NCI-H748 treated with DMSO at 0.1 percent for 48 hours (cell line): ENCODE data around the gene ST8SIA6.
A peak's percentile ranks its signal among the peaks of the same experiment; 100 is the strongest.
"Not testable (repeated sequence)": the region's sequence is repeated elsewhere in the genome, so short reads cannot be mapped to it uniquely, and the experiment has no call there.

Source experiments
- DNase-seq: peaks from one replicate; lab custom pipeline; 2025; lab: John Stamatoyannopoulos, UW

Gene ST8SIA6

GRCh38 chr10:17344206-17344605 lies 110.2 kb downstream of the ST8SIA6 start:
- no peak for DNase-seq

GRCh38 chr10:17343118-17343517 lies 111.3 kb downstream of the ST8SIA6 start:
- DNase-seq, result no peak

GRCh38 chr10:17340144-17340829 lies 114.1 kb downstream of the ST8SIA6 start:
- no peak for DNase-seq

- DNase-seq, result no peak
These were observed 119.3 kb downstream of the ST8SIA6 start for GRCh38 chr10:17335065-17335464.

- no peak for DNase-seq
These were observed 123.9 kb downstream of the ST8SIA6 start for GRCh38 chr10:17330501-17330900.

- DNase-seq, result no peak
These were observed 128.0 kb downstream of the ST8SIA6 start for GRCh38 chr10:17326377-17326776.

- not testable (repeated sequence) for DNase-seq
These were observed 132.4 kb downstream of the ST8SIA6 start for GRCh38 chr10:17321957-17322356.

GRCh38 chr10:17316488-17317170 lies 137.8 kb downstream of the ST8SIA6 start:
- no peak for DNase-seq

- DNase-seq, result no peak
These were observed 145.0 kb downstream of the ST8SIA6 start for GRCh38 chr10:17309435-17309834.

GRCh38 chr10:17307123-17307522 lies 147.3 kb downstream of the ST8SIA6 start:
- no peak for DNase-seq

- no peak for DNase-seq
These were observed 162.0 kb downstream of the ST8SIA6 start for GRCh38 chr10:17292375-17292774.

- DNase-seq, result peak; percentile 33
These were observed 164.2 kb downstream of the ST8SIA6 start for GRCh38 chr10:17290226-17290625.

- DNase-seq, result no peak
These were observed 164.6 kb downstream of the ST8SIA6 start for GRCh38 chr10:17289763-17290162.

- DNase-seq, result no peak
These were observed 167.5 kb downstream of the ST8SIA6 start for GRCh38 chr10:17286562-17287550.

- no peak for DNase-seq
These were observed 172.1 kb downstream of the ST8SIA6 start for GRCh38 chr10:17282311-17282710.

GRCh38 chr10:17278607-17279240 lies 175.7 kb downstream of the ST8SIA6 start:
- no peak for DNase-seq

- no peak for DNase-seq
These were observed 177.5 kb downstream of the ST8SIA6 start for GRCh38 chr10:17276756-17277424.

- DNase-seq, result no peak
These were observed 181.0 kb downstream of the ST8SIA6 start for GRCh38 chr10:17273403-17273802.

GRCh38 chr10:17272648-17273047 lies 181.7 kb downstream of the ST8SIA6 start:
- no peak for DNase-seq
